LoVo (cell line): Measurements from ENCODE around the gene FAM241B.

Source experiments
- DNase-seq: peaks from one replicate; pipeline ENCODE4 v3.0.0-alpha.2; 2016; ENCODE audit warnings: low spot score

The FAM241B gene, protein sequence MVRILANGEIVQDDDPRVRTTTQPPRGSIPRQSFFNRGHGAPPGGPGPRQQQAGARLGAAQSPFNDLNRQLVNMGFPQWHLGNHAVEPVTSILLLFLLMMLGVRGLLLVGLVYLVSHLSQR

DNA sequence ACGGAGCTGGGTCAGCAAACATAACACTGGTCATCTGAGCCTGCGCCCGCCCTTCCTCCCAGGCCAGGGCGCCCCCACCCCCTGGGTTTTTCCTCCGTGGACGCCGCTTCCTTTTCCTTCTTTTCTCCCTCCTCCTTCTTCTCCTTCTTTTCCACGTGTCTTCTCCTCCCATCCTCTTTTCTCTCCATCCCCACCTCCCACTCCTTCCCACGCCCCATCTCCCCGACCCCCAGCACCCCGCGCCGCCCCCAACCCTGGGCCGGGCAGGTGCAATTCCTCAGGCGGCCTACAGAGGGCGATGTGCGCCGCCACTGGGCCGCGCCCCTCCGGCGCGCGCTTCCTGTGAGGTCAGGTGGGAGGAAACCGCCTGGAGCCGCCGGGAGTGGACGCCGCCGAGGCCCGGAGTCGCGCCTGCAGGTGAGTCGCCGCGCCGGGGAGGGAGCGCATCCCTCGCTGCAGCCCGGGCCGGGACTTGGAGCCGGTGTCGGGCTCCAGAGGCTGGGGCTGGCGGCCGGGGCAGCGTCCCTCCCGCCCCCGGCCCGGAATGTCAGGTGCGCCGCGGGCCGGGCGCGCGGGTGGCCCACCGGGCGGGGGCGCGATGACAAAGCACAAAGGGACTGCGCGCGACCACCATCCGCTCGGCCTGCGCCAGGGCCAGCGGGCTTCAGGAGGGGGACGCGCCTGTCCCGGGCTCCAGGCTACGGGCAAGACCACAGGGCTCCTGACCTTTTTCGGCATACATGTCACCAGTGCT, at the start of gene FAM241B:
TSS of gene FAM241B (plus strand) at position 351 of the 754 bp plus-strand sequence. CDS start 1,497 bp downstream, outside the sequence.
- DNase-seq = peak; percentile 81

DNA sequence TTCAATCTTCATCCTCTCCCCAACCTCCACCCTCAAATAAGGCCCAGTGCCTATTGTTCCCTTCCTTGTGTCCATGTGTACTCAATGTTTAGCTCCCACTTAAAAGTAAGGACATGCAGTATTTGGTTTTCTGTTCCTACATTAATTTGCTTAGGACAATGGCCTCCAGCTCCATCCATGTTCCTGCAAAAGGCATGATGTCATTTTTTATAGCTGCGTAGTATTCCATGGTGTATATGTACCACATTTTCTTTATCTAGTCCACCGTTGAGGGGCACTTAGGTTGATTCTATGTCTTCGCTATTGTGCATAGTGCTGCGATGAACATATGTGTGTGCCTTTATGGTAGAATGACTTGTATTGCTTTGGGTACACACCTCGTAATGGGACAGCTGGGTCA, 49.6 kb upstream of the FAM241B start:
- no peak for DNase-seq

DNA sequence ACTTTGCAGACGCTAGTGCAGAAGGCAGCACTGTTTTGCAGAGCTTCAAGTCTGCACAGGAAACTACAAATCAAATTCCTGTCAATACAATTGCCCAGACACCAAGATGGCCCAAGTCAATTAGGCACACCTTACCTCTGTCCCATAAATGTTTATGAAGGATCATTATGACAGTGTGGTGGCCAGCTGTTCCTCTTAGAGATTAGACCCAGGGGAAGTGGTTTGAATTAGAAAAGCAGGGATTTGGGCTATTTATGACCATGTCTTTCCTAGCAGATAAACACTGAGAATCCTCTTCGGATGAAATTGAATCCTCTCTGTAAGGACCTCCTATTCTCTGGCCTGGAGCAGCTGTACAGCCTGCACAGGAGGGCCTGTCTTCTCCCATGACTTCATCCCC, 46.9 kb upstream of the FAM241B start:
- DNase-seq = no peak

DNA sequence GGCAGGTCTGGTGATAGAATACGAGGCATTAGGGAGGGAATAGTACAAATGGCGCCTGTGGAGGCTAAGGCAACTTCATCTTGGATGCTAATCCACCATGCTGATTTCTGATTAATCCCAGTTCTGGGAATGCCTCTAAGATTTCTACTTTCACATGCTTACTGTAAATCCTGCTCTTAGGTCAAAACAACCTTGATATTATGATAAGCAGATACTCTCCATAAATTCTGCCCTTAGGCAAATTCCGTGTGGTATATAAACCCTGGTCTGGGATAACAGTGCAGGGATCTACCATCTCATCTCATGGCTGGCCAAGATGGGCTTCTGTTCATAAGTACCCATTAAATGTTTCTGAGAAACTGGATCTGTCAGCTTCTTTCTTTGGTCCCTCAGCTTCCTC, 45.4 kb upstream of the FAM241B start:
- DNase-seq = no peak

DNA sequence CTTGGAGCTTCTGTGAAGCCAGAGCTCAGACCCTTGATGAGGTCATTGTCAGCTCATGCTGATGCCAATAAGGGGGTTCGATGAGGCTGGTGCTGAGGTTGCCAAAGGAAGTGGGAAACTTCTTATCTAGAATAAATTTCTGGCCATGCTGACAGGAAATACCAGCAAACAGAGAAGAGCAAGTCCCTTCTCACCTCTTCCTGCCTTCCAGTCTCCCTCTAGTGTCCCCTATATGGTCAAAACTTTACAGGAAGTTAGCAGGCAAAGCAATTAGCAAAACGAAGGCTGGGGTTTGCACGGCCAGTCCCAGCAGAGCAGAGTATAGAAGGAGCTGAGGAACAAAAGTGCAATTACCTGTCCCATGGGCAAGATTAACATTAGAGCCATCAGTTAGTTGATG, 41.7 kb upstream of the FAM241B start:
- DNase-seq = no peak

DNA sequence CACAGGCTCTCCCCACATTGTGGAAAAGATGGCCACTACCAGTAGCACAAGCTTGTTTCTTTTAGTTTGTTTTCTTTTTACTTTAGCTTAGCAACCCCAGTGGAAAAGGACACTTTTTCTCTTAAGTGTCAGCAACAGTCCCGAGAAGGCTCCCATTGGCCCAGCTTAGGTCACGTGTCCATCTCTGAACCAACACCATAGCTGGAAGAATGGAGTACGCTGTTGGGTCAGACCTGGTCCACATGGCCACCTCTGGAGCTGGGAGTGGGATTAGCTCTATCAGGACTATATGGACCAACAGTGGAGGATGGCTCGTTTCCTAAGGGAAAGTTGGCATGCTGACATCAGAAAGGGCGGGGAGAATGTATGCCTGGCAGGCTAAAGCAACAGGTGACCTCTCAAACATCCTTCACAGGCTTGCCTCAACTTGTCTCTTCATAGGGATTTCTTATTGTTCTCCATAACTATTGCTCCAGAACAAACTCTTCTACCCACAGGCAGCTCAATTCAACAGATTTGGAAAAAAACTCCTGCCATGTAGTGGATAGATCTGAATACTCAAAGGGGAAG, 29.2 kb upstream of the FAM241B start:
- DNase-seq = no peak

DNA sequence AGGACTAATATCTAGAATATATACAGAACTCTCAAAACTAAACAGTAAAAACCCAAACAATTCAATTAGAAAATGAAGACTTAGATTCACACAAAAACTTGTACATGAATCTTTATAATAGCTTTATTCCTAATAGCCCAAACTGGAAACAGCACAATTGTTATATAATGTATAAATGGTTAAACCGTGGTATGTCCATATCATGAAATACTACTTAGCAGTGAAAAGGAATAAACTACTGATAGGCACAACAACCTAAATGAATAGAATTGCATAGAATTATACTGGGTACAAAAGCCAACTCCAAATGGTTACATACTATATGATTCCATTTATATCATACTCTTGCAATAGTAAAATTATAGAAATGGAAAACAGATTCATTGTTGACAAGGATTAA, 21.0 kb upstream of the FAM241B start:
- no peak for DNase-seq

DNA sequence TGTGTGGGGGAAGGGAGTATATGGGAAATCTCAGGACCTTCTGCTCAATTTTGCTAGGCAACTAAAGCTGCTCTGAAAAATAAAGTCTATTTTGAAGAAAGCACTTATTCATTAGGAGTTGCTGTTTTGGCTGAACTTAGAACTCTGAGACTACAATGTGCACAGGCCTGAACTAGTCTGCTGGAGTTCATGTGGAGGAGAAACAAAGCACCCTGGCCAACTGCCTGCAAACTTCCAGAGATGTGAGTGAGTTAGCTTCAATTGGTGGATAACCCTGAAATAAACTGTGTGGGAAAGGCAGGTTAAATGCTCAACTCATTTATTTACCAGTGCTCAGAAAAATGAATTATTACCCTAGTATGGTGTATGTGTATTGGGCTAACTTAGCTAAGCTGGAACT, 17.3 kb upstream of the FAM241B start:
- DNase-seq = no peak

DNA sequence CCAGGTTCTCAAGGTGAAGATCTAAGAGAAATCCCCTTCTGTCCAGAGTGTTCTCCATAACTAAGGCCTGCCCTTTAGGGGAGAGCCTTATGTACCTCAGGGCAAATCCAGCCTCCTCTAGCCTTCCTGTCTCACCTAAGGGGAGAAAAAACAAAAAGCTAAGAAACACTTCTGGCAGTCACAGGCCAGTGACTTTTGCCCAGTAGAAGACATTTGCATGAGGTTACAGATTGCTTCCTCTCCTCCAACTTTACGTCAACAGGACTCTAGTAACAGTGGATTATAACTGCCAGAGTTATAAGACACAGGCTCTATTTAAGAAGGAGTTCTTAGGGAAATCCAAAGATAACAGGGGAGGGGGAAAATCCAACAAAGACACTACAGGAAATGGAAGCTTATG, 15.9 kb upstream of the FAM241B start:
- DNase-seq = no peak

DNA sequence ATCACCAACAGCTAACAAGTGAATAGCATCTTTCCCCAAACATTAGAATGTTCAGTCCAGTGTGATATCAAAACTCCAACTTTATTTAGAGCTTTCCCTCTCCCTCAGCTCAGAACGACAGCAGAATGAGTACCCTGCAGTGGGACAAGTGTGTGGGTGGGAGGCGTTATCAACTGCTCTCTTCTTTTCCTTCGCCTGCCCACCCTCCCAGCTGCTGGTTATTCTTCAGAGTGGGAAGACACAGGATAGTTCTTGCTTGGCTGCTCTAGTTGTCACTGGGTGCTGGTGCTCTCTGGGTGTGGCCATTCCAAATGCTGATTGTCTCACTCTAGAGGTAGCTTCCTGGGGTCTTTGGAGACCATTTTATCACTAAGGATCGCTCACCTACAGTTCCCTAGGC, 13.7 kb upstream of the FAM241B start:
- no peak for DNase-seq

DNA sequence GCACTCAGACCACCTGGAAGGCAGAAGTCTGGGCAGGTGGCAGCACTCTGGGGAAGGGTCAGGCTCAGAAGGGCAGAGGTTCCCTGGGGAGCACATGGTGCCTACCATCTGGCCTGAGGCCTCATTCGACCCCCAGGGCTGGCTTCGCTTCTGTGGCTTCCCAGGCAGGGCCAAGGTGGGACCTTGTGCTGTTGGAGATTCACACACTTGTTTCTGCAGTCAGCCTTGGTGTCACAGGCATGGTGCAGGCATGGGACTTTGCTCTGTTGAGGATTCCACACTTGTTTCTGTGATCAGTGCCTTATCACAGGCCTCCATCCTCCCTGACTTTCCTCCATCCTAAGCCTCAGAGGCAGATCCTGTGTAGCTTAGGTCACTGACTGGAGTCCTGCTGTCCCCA, 11.3 kb upstream of the FAM241B start:
- DNase-seq = no peak

DNA sequence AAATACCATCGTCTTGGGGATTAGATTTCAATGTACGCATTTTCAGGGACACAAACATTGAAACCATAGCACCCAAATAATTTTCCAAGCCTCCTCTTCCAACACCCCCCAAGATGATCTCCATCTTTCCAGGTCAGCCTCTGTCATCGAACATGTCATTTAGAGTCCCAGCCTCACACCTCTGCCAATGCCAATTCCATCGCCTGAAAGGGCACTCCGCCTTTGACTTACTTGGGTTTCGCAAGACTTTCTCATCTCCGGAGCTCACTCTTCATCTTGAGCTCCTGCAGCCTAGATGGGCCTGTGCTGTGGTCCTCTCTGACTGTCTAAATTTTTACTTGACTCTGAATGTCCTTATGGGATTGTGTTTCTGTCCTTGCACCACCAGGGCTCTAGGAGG, 10.4 kb upstream of the FAM241B start:
- no peak for DNase-seq

DNA sequence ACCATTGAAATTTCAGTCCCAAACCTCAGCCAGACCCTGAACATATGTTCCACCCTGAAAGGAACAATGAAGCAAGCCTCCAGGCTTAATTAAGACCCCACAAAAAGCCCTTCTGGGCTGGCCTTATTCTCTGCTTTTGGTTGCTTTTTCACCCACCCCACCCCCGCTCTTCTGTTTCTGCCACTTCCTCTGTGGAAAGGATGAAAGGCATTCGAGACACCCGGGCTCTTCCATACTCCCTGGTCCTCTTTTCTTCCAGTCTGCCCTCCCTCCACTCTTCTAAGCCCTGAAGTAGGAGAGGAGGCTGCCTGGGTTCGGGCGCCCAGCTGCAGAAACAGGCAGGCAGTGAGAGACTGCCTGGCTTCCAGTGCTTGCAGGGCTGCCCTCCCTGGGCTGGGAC, 9.4 kb upstream of the FAM241B start:
- no peak for DNase-seq

DNA sequence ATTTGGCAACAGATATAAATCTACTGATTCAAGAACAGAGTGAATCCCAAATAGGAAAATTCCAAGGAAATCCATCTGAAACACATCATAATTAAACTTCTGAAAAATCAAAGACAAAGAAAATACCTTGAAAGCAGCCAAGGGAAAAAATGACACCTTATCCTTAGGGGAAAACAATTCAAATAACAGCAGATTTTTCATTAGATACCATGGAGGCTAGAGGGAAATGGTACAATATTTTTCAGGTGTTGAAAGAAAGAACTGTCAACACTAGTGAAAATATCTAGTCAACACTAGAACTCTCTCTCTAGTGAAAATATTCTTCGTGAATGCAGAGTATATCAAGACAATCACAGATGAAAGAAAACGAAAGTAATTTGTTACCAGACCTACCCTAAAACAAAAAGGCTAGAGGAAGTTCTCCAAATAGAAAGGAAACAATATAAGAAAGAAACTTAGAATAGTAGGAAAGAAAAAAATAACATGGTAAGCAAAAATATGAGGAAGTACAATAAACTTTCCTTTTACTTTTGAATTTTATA, 5.7 kb upstream of the FAM241B start:
- no peak for DNase-seq

DNA sequence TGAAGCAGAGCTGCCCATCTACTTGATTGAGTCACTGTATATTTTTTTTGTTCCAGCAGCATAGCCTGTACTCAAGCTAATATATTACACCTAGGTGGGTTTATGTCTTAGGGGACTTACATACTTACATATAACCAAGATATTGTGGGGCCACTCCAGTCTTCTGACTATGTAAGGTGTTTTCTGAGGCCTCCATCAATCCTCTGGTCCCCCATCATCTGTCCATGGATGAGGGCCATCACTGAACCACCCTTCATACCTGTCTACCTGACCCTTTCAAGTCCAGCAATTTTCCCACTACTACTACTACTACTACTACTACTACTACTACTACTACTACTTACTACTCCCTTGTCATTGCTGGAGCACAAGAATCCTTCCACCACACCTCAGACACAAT, 3.2 kb upstream of the FAM241B start:
- no peak for DNase-seq

DNA sequence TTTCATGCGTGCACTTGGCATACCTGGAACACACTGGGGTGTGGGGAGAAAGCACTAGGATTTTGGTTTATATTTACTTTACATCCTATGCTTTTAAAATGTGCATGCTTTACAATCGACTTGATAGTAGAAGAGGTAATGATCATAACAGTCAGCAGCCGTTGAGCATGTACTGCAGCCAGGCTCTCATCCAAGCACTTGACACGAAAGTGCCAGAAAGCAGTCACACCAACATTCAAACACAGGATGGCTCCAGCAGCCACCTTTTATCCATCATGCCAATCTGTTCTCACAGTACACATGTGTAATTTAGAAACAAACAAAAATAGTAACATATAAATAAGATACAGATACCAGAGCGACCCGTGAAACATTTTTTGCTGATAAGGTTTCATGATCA, 1.2 kb upstream of the FAM241B start:
- no peak for DNase-seq

DNA sequence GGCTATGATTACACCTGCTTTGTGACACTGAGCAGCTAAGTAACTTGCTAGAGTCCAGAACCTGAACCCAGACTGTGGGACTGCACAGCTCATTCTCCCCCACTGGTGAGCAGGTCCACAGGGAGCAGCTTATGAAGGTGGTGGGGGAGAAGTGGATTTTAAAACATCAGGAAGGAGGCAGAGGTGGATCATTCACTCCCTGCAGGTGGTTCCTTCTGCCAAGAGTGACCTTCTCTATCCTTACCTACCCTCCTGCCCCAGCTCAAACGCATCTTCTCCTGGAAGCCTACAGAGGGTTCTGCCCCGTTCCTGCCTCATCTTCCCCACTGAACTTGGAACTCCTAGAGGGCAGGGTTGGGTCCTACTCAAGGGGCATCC, 539 bp upstream of the FAM241B start:
- no peak for DNase-seq

DNA sequence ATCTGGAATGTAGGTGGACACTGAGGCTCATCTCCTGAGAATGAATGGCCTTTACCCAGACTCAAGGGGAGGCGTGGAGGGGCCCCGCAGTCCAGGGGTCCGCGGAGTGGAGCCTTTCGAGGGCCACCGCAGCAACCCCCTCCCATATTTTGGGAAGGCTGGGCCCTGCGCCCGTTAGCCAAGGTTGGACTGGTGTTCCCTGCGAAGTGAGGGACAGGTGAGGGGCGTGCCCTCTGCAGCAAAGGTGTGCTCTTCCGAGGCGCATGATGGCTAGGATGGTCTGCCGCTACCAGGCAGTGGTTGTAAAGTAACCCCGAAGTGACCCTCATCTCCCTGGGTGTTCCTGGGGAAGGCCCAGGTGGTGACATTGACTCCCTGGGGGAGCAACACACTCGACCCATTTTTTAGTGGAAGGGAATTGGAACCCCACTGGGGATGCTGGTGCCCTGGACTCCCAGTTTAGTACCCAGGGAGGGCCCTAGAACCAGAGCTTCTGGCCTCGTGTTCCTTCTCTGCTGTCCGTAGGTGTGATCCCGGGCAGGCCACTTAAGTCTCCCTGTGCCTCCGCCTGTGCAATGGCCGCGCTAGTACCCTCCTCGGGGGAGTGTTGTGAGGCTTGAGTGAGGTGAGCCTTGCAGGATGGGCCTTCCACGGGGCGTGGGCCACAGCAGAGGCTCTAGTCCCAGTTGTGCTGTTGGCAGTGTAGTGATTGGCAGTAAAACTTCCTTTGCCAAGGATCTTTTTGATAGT, 779 bp downstream of the FAM241B start:
- no peak for DNase-seq

DNA sequence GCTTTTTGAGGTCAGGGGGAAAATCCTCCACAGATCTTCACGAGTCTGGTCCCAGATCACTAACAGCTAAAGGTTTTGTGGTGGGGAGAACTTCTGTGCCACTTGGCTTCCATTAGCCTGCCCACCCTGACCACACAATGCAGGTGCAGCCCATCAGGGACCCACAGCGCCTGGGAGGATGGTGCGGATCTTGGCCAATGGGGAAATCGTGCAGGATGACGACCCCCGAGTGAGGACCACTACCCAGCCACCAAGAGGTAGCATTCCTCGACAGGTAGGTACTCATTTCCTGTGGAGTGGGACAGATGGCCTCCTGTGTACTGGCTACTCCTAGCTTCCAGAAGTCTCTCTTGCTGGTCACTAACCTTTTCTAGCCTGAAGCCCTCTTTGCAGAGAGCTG, 1.5 kb downstream of the FAM241B start:
- DNase-seq = no peak

DNA sequence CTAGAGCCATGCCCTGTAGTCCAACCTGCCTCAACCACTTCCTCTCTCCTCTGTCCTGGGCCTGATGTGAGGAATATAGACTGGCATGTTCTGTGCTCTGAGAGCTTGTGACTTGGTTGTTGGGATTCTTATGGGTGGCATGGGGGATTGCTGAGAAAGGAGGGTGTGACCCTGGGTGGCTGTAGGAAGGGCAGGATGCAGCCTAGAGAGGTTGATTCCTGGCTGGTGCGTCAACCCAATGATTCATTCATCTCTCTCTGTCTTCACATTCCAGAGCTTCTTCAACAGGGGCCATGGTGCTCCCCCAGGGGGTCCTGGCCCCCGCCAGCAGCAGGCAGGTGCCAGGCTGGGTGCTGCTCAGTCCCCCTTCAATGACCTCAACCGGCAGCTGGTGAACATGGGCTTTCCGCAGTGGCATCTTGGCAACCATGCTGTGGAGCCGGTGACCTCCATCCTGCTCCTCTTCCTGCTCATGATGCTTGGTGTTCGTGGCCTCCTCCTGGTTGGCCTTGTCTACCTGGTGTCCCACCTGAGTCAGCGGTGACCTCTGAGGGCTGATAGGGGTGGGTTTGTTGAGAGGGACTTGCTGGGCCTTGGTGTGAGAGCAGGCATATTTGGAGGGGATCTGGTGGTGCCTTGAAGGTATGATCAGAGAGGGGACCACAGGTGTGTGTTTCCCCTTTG, 2.6 kb downstream of the FAM241B start:
- no peak for DNase-seq

DNA sequence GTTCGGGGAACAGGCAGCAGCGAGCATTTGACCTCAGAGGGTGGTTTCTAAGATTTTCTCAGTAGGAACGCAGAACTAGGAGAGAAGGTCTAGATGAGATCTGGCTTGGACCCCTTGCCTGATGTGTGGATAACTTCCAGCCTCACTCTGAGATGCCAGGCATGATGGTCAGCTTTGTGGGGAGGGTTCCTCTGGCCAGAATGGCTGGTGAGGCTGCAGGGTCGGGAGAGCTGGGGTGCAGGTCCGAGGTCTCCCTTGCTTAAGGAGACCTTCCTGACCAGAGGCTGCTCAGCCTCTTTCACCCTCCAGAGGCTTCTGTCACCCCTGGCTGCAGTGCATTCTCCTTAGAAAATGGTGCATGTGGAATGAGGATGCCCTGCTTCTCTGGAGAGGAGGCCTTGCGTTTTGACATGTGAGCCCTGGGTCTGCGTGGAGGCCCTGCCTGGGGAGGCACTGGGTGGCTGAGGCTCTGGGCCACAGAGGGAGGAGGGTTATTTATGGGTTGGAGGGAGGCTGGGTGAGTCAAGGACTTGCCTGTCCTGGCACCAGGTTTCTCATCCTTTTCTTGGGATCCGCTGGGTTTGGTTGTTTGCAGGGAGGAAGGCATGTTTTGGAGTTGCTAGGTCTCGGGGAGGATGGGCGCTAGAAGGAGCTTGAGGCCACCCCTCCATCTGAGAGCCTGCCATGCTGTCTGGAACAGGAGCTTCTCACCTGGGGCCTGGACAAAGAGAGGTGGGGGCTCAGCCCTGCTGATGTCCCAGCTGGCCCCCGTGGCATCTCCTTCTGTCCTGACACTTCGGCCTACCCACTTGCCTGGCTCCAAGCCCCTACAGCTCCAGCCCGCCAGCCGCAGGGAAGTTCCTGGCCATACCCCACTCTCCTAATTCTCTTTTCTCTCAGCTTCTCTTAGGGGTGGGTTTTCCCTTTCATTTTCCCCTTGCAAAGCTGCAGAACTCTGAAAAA, 3.9 kb downstream of the FAM241B start:
- DNase-seq = no peak
